GM12878 (cell line): Measurements from ENCODE around the gene PPFIA3. TPM values are rescaled to one million over a fixed set of nuclear protein-coding genes. Genes with fewer than 3 reads are reported as not detected.

Source experiments
- CBX5 ChIP-seq: sonication (generic); IDR thresholded peaks from 2 replicates; pipeline ENCODE4 v1.6.1; 2016; ENCODE audit warnings: low read depth, moderate library complexity, mild to moderate bottlenecking, inconsistent platforms
- FOXK2 ChIP-seq: fragments of 450-650 bp; IDR thresholded peaks from 2 replicates; pipeline ENCODE4 v1.6.1; 2017; ENCODE audit warnings: mild to moderate bottlenecking, moderate library complexity
- KAT2A ChIP-seq: conservative IDR thresholded peaks from 2 replicates; pipeline ENCODE4 v1.6.1; 2011; ENCODE audit warnings: low read depth, low read length; ENCODE audit not compliant: control insufficient read depth
- MLLT1 ChIP-seq: fragments of 450-650 bp; IDR thresholded peaks from 2 replicates; pipeline ENCODE4 v1.6.1; 2016; ENCODE audit warnings: mild to moderate bottlenecking
- SREBF1 ChIP-seq: IDR thresholded peaks from 2 replicates; pipeline ENCODE4 v1.6.1; 2012; ENCODE audit warnings: mild to moderate bottlenecking, low read length
- TARDBP ChIP-seq: IDR thresholded peaks from 2 replicates; pipeline ENCODE4 v1.6.1; 2016; ENCODE audit warnings: borderline replicate concordance
- polyA plus RNA-seq, 11 experiments: library from polyadenylated mRNA; depleted of rRNA in 4 of 11; unstranded in 6 of 11; stranded (reverse) in 5 of 11; fragments of >200 nt; fragmentation: Nextera tagmentation in 4 of 11; fragmentation: Illumina TruSeq in 1 of 11; extraction: Ambion mirVana in 4 of 11; extraction: Trizol in 1 of 11; gene quantifications; 1 replicate in 1 of 11; 2 replicates in 10 of 11; pipeline versions ENCODE4 v1.2.1 to v1.2.3, GENCODE V29; 2011 to 2016; ENCODE audit warnings: inconsistent platforms in 2 of 11, missing spikeins in 2 of 11, low read depth in 1 of 11
- total RNA-seq, 4 experiments: library from RNA; depleted of rRNA in 3 of 4; stranded (reverse); fragments of >200 nt in 3 of 4; fragmentation: Illumina TruSeq in 1 of 4; extraction: Trizol in 1 of 4; gene quantifications; 2 replicates each; pipeline versions ENCODE4 v1.2.1 to v1.2.3, GENCODE V29; 2013 to 2021
- TF ChIP-seq, protein P1 (sequence below): fragments of 450-650 bp; IDR thresholded peaks from 2 replicates; pipeline ENCODE4 v1.6.1; 2017; ENCODE audit warnings: antibody characterized with exemption, mild to moderate bottlenecking, moderate library complexity
- TF ChIP-seq, protein P2 (sequence below): fragments of 450-650 bp; IDR thresholded peaks from 2 replicates; pipeline ENCODE4 v1.6.1; 2017; ENCODE audit warnings: mild to moderate bottlenecking, low read depth, inconsistent platforms; ENCODE audit not compliant: poor library complexity, severe bottlenecking

The PPFIA3 gene
- total and polyA plus RNA-seq, 10 of the 15 experiments (the other 5 are each of a cell fraction or from before 2014, with no cell fraction given), result 0.11 to 1.7 (median 0.73) TPM; not detected in 3

- TF ChIP-seq KAT2A, result no peak
- no peak for TF ChIP-seq MLLT1
- no peak for TF ChIP-seq TARDBP
- no peak for TF ChIP-seq CBX5
- TF ChIP-seq, protein P1, sequence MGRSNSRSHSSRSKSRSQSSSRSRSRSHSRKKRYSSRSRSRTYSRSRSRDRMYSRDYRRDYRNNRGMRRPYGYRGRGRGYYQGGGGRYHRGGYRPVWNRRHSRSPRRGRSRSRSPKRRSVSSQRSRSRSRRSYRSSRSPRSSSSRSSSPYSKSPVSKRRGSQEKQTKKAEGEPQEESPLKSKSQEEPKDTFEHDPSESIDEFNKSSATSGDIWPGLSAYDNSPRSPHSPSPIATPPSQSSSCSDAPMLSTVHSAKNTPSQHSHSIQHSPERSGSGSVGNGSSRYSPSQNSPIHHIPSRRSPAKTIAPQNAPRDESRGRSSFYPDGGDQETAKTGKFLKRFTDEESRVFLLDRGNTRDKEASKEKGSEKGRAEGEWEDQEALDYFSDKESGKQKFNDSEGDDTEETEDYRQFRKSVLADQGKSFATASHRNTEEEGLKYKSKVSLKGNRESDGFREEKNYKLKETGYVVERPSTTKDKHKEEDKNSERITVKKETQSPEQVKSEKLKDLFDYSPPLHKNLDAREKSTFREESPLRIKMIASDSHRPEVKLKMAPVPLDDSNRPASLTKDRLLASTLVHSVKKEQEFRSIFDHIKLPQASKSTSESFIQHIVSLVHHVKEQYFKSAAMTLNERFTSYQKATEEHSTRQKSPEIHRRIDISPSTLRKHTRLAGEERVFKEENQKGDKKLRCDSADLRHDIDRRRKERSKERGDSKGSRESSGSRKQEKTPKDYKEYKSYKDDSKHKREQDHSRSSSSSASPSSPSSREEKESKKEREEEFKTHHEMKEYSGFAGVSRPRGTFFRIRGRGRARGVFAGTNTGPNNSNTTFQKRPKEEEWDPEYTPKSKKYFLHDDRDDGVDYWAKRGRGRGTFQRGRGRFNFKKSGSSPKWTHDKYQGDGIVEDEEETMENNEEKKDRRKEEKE, result 0 out of 2 replicates have a peak, but pooled peaks have one; percentile 64
- 0 out of 2 replicates have a peak, but pooled peaks have one; percentile 36 for TF ChIP-seq SREBF1
- peak; percentile 83 for TF ChIP-seq FOXK2
- TF ChIP-seq, protein P2, sequence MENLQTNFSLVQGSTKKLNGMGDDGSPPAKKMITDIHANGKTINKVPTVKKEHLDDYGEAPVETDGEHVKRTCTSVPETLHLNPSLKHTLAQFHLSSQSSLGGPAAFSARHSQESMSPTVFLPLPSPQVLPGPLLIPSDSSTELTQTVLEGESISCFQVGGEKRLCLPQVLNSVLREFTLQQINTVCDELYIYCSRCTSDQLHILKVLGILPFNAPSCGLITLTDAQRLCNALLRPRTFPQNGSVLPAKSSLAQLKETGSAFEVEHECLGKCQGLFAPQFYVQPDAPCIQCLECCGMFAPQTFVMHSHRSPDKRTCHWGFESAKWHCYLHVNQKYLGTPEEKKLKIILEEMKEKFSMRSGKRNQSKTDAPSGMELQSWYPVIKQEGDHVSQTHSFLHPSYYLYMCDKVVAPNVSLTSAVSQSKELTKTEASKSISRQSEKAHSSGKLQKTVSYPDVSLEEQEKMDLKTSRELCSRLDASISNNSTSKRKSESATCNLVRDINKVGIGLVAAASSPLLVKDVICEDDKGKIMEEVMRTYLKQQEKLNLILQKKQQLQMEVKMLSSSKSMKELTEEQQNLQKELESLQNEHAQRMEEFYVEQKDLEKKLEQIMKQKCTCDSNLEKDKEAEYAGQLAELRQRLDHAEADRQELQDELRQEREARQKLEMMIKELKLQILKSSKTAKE, result no peak
These were observed 30.3 kb downstream of the PPFIA3 start (continued) for GRCh38 chr19:49149652-49150105.
